ENCODE measurements around the gene MEI1.
"Not testable (repeated sequence)": the region's sequence is repeated elsewhere in the genome, so short reads cannot be mapped to it uniquely, and the experiment has no call there.

Gene MEI1

GRCh38 chr22:41699264-41700107 is at the start of gene MEI1:
Gene MEI1, plus strand, starts transcription at chr22:41699503. Its CDS starts 36 bp downstream, at chr22:41699539.
- no peak for DNase-seq

- DNase-seq = no peak
Observed at GRCh38 chr22:41650229-41650628, 49.1 kb upstream of the MEI1 start.

GRCh38 chr22:41650821-41651220 is 48.5 kb upstream of the MEI1 start:
- no peak for DNase-seq

- DNase-seq = no peak
Observed at GRCh38 chr22:41654322-41654721, 45.0 kb upstream of the MEI1 start.

- no peak for DNase-seq
Observed at GRCh38 chr22:41656556-41656955, 42.7 kb upstream of the MEI1 start.

- no peak for DNase-seq
Observed at GRCh38 chr22:41657709-41658108, 41.6 kb upstream of the MEI1 start.

GRCh38 chr22:41658869-41659268 is 40.4 kb upstream of the MEI1 start:
- DNase-seq = no peak

- DNase-seq = no peak
Observed at GRCh38 chr22:41659941-41660340, 39.4 kb upstream of the MEI1 start.

GRCh38 chr22:41660416-41660815 is 38.9 kb upstream of the MEI1 start:
- DNase-seq = no peak

GRCh38 chr22:41661088-41661487 is 38.2 kb upstream of the MEI1 start:
- no peak for DNase-seq

- DNase-seq = no peak
Observed at GRCh38 chr22:41661713-41662112, 37.6 kb upstream of the MEI1 start.

GRCh38 chr22:41663594-41663993 is 35.7 kb upstream of the MEI1 start:
- DNase-seq = not testable (repeated sequence)

- no peak for DNase-seq
Observed at GRCh38 chr22:41664490-41664889, 34.8 kb upstream of the MEI1 start.

- no peak for DNase-seq
Observed at GRCh38 chr22:41664951-41665350, 34.4 kb upstream of the MEI1 start.

GRCh38 chr22:41668971-41669911 is 30.1 kb upstream of the MEI1 start:
- no peak for DNase-seq

- DNase-seq = not testable (repeated sequence)
Observed at GRCh38 chr22:41672096-41672495, 27.2 kb upstream of the MEI1 start.

GRCh38 chr22:41672780-41673509 is 26.4 kb upstream of the MEI1 start:
- no peak for DNase-seq

GRCh38 chr22:41674846-41675340 is 24.4 kb upstream of the MEI1 start:
- no peak for DNase-seq

GRCh38 chr22:41676134-41676533 is 23.2 kb upstream of the MEI1 start:
- no peak for DNase-seq

GRCh38 chr22:41681616-41682015 is 17.7 kb upstream of the MEI1 start:
- DNase-seq = no peak

- DNase-seq = peak; percentile 51 to 55
Observed at GRCh38 chr22:41682033-41682807, 17.1 kb upstream of the MEI1 start.

GRCh38 chr22:41683052-41683451 is 16.3 kb upstream of the MEI1 start:
- DNase-seq = no peak
